Ishikawa (cell line): ENCODE results near the gene ARHGAP32.

Experiments
- CEBPB ChIP-seq: IDR thresholded peaks from 2 replicates; pipeline ENCODE4 v1.6.1; 2012
- EGR1 ChIP-seq: IDR thresholded peaks from 2 replicates; pipeline ENCODE4 v1.6.1; 2012
- EP300 ChIP-seq: IDR thresholded peaks from 2 replicates; pipeline ENCODE4 v1.6.1; 2012; ENCODE audit warnings: borderline replicate concordance
- MAX ChIP-seq: IDR thresholded peaks from 2 replicates; pipeline ENCODE4 v1.6.1; 2012
- NFIC ChIP-seq: IDR thresholded peaks from 2 replicates; pipeline ENCODE4 v1.6.1; 2012
- RAD21 ChIP-seq: IDR thresholded peaks from 2 replicates; pipeline ENCODE4 v1.6.1; 2012; ENCODE audit warnings: low read depth
- REST ChIP-seq: IDR thresholded peaks from 2 replicates; pipeline ENCODE4 v1.6.1; 2012; ENCODE audit warnings: low read depth, mild to moderate bottlenecking
- TAF1 ChIP-seq: IDR thresholded peaks from 2 replicates; pipeline ENCODE4 v1.6.1; 2012; ENCODE audit warnings: low read depth, mild to moderate bottlenecking
- TEAD4 ChIP-seq: IDR thresholded peaks from 2 replicates; pipeline ENCODE4 v1.6.1; 2012
- YY1 ChIP-seq: IDR thresholded peaks from 2 replicates; pipeline ENCODE4 v1.6.1; 2012; ENCODE audit warnings: low read depth
- ZBTB7A ChIP-seq: IDR thresholded peaks from 2 replicates; pipeline ENCODE4 v1.6.1; 2012; ENCODE audit warnings: low read depth

- TF ChIP-seq MAX: no peak
- TF ChIP-seq EGR1: no peak
- no peak for TF ChIP-seq CEBPB
- no peak for TF ChIP-seq ZBTB7A
- no peak for TF ChIP-seq YY1
- TF ChIP-seq TAF1: no peak
- TF ChIP-seq REST: no peak
- no peak for TF ChIP-seq EP300
- no peak for TF ChIP-seq NFIC
- TF ChIP-seq TEAD4: no peak
- TF ChIP-seq RAD21: no peak
Observed at GRCh38 chr11:128988242-128988970, 203.7 kb downstream of the ARHGAP32 start.
